GM18511 (cell line): ENCODE results near the gene HERC2.

ENCODE experiments used
- ATAC-seq: cut with Tn5 transposase; IDR thresholded peaks from one replicate; pipeline ENCODE4 v1.9.1; 2021; ENCODE audit warnings: mild to moderate bottlenecking, moderate library complexity; ENCODE audit not compliant: unreplicated experiment

HERC2 gene

DNA sequence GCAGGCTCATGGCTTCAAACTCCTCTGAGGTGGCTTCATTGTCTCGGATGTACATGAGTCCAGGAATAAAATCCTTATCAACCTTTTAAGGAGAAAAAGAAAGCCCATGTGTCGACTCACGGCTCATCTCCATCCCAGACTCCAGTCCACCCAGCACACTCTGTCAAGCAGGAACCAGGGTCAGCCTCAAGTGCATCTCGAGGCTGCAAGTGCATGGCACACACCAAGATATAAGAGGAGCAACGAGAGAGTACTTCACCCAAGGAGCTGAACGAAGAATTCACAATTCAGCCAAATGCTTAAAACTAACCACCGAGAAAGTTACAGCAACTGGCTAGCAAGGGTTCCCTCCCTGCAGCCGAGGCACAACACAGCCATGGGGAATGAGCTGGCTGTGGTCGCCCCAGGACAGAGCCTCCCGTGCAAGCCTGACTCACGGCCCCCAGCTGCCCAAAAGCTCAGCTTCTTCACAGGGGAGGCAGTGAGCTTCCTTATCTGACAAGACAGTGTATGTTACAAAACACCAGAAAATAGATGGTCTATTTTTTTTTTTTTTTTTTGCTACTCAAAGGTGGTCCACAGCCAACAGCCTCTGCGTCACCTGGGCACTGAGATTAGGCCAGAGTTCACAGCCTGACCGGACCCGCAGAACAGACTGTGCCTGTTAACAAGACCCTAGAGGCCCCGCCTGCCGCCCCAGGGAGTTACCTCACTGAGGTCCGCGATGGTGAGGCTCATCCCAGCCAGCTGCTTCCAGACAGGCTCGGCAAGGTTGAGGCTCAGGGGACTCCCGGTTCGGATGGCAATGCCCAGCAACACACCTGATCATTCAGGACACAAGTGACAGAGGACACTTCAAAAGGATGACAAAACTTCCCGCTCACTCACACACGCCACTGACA lies 207.0 kb downstream of the HERC2 start:
- ATAC-seq: no peak

DNA sequence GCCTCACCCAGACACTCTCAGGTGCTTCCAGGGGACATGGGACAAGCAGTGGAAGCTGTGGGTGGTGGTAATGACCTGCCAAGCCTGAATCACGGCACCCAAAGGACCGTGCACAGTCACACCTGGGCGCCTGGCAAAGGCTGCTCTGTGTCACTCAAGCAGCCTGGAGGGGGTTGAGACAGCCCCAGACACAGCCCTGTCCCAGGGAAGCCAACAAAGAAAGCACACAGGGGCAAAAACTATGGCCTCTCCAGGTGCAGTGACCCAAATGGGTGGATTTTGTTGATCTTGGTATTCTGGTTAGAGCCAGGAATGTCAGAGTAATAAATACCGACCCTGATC lies 207.9 kb downstream of the HERC2 start:
- no peak for ATAC-seq

DNA sequence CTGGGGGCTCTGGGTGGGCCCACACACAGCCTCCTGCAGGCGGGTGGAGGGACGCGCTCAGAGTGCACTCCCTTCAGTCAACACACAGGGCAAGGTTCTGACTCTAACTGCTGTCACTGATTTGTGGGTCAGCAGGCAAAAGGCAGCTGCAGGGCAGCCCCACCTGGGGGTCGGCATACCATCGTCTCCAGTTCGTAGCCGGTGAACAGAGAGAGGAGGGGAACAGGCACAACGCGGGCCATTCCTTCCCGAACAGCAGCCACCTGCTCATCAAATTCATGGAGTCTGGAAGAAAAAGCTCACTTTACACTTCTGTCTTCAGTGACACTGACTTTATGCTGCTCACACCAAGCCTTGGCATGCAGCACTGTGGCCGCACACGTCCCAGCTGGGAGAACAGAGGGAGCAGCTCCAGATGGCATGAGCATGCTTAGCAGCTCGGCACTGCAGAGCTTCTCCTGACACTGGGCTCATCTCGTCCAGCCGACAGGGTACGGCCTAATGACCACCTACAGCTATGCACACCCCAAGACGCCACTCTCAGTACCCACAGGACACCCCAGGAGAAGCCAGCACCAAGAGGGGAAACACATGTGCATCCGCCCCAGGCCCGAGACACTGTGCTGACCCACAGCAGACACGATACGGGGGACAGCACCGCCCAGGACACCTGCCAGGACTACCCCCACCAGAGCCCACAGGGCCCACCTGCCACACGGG lies 208.4 kb downstream of the HERC2 start:
- ATAC-seq: no peak

DNA sequence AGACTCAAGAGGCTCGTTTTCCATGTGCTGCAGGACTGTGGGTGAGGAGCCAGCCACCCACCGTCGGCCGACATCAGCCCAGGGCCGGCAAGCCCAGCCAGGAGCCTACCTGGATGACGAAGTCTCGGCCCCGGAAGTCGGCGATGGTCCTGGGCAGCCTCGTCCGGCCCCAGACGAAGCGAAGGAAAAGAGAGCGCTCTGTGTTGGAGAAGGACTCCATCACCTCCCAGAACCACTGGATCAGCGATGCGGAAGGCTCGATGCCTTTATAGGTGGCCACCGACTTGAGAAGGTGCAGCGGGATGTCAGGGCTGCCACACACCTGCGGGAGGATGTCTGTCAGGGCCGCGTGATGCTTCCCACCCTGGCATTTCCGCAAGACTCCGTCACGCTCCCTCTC lies 209.0 kb downstream of the HERC2 start:
- ATAC-seq: no peak

DNA sequence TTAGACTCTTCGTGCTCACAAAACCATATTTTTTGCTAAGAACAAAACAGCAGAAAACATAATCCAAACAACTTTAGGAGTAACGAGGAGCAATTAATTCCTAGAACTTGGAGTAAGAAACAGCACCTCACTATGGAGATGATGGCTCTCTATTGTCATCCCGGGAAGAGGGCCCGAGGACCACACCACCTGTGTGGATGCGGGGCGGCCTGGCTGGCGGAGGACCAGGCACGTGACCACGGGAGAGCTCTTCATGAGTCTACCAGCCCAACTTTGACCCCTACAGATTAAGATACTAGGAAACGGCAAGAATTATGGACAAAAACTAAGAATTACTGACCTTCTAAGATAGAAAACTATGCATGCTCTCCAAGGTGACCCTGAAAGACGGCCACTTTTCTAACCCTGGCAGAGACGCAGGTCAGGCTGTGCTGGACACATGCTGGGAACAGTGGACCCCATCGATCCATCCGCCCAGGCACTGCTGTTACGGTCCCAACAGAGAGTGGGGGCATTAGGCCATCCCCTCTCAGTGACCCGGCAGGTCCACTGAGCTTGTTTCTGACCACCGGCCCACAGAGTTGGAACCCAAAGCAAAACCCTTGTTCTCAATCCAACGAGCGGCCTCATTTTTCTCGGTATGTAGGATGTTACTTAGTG lies 209.7 kb downstream of the HERC2 start:
- ATAC-seq: no peak

DNA sequence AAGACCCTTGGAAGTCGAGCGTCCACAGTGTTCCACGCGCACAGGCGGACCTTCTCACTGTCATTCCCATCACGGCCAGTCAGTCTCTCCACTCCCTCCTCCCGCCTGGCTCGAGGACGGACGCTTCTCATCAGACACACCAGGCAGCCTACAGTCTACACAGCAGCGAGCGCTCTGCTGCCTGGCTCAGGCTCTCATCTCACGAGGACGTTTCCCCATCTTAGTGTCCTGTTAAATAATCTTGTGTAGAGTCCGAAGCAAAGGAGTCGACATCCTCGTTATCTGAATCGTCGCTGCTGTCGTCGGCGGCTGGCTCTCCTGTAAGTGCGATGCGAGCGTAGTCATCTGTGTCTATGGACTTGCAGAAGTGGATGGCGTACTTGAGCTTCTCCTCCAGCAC lies 210.4 kb downstream of the HERC2 start:
- ATAC-seq: no peak

DNA sequence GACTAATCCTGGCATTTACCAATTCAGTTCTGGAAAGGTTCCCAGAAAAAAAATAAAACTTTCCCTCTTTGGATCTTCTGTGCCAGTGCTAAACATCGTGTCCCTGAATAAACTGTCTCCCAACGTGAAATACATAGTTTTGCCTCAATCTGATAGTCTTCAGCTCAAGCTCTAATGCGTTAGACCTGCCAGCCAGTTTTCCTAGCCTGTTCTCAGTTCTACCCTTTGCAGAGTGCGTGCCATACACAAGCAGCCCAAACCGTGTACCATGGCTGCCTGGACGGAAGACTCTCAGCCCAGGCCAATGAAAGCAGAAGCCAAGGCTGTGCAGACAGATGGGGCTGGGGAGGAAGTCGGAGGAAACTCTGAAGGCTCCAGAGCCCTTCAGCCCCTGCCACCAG lies 211.5 kb downstream of the HERC2 start:
- ATAC-seq: no peak

DNA sequence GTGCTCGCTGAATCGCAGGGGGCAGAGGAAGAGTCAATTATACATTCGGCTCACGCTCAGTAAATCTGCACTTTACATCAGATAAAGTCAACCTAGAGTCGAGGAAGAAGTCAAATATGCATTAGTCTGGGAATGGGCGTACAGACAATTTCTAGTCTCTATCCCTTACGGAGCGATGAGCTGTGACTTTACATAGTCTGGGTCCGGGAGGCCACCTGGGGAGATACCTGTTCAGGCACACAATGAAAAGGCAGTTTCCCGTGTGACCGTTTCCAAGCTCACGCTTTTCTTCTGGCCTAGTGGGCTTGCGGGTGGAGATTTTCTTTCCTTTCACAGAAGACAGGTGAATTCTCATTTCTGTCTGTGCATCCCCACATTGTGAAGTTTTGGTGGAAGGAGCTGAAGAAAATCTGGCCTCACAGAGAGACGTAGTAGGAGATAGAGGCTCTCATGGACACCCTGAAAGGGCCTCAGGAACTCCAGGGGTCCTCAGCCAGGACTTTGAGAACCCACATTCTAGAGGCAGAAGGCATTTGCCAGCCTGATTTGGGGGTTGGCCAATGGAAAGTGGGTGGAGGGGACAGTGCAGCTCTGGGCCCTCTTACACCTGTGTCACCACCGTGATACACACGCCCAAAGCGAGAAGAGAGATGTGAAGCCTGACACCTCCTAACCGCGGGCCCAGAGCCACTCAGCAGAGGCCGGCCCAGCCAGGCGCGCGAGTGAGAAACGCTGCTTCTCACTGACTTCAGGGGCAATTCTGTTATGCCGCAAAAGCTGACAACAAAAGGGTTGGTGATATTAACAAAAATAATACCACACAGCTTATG lies 212.1 kb downstream of the HERC2 start:
- ATAC-seq: no peak

DNA sequence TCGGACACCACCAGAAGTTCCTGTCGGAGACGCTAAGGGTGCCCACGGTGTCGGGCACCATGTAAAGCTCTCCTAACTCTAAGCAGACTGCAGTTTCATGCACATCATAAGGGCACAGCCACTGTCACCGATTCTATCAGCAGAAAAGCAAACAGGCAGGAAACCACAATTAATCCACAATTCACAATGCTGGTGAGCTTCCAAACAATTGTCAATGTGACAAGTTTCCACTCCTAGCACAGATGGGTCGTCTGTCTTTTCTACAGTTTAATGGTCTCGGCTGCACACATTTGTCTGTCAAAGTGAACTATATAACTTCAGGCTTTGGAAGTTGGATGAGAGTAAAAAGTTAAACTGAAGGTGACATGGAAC lies 214.1 kb downstream of the HERC2 start:
- peak; percentile 27 for ATAC-seq

DNA sequence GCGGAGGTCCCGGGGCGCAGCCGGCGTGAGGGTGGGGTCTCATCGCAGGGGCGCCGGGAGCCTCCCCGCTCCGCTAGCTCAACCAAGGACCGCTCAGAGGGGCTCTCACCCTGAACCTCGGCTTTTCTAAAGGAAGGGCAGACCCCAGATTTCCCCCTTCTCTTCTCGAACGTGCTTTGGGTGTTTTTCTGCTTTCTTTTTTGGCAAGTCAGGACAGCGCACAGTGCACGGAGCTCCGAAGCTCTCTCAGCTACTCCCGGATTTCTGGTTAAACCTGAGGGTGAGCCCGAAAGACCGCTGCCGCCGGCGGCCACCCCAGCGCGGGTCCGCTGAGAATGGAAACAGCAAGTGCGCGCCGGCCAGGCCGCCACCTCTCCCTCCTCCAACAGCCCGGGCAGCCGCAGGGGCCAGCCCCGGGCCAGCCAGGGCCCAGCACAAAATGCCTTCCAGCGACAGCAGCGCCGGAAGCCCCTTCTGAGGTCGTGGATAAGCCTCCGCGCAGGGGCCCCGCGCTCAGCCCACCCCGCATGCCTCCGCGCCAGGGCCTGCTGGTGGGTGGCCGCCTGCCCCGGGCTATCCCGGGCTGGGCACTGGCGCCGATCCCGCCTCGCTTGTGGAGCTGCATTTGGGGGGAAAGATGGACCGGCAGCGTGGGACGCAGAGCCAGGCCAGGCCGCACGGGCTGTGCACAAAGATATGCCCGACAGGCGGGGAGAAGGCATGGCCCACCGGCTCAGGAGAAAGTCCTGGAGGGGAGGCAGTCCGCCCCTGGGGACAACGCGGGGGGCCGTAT lies 214.7 kb downstream of the HERC2 start:
- peak; percentile 36 for ATAC-seq

DNA sequence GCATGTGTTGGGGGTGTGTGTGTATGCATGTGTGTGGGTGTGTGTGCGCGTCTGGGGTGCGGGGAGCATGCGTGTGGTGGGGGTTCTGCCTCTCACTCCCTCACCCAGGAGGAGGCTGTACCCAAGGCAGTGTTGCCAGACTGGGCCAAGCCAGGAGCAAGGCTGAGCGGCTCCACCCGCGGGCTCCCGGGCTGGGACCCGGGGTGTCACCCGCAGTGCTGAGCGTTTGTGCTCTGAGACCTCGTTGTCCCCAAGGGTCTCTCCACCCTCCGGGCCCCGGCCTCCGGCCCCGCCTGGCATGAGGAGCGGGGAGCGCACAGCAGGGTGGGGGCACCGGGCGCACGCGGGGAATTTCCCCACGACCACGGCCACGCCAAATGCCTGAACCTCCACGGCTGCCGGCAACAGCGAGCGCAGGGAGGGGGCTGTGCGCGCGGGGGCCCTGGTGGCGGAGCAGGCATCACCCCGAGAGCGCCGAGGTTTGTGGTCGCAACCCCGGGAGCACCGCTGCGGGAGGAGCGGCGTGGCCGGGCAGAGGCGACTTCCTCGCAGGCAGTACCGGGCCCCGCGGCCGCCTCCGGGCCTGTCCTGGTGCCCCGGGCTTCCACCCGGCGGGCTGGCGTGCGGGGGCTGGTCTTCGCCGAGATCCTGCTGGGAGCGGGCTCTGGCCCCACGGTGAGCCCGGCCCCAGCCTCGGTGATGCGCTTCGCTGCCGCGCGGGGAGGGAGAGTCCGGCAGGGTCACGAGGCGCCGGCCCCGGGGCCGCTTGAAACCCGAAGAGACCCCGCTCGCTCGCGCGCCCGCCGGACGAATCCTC lies 215.5 kb downstream of the HERC2 start:
- peak; percentile 38 for ATAC-seq

DNA sequence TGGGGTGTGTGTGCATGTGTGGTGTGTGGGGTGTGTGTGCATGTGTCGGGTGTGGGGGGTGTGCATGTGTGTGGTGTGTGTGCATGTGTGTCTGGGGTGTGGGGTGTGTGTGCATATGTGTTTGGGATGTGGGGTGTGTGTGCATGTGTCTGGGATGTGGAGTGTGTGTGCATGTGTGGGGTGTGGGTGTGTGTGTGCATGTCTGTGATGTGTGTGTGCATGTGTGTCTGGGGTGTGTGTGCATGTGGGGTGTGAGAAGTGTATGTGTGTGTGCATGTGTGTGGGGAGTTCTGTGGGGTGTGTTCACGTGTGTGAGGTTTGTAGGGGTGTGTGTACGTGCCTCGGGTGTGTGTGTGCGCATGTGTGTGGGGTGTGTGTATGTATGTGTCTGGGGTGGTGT lies 216.2 kb downstream of the HERC2 start:
- ATAC-seq: no peak

DNA sequence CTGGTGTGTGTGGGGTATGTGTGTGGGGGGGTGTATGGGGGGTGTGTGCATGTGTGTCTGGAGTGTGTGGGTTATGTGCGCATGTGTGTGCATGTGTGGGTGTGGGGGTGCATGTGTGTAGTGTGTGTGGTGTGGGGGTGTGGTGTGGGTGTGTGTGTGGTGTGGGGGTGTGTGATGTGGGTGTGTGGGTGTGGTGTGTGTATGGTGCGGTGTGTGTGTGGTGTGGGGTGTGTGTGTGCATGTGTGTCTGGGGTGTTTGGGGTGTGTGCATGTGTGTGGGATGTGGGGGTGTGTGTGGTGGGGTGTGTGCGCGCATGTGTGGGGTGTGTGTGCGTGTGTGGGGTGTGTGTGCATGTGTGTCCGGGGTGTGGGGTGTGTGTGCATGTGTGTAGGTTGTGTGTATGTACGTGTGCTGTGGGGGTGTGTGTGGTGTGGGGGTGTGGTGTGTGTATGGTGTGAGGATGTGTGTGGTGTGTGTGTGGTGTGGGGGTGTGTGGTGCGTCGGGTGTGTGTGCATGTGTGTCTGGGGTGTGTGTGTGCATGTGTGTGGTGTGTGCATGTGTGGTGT lies 216.7 kb downstream of the HERC2 start:
- ATAC-seq: no peak

DNA sequence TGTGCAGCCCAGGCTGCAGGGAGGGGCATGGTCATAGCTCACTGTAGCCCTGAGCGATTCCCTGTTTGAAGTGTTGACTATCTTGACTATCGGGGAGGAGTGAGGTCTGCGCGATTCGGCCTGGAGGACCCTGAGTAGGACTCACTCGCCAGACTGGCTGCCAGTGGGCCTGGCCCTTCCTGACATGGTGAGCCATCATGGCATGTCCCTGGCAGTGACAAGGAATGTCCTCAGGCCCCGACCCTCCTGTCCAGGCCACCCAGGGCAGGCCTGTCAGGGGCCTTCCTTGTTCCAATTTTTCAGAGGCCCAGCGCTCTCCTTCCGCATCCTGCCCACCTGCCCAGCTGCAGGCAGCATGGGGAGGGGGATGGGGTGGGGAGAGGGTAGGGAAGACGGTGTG lies 217.7 kb downstream of the HERC2 start:
- ATAC-seq: no peak

DNA sequence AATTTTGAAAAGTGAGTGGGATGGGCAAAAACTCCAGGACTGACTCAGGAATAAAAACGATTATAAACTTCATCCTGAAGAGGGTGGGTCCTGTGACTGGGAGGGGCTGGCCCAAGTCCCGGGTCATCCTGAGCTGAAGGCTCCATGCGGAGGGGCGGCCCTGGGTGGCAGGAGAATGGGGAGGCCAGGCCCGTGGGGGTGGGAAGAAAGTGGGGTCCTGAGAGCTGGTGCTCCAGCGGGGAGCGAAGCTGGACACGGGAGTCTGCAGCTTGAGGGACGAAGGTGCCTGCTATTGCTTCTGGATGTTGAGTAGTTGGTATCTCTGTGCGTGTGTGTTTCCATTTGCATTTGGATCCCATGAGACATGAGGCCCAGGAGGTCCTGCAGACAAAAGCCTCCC lies 218.1 kb downstream of the HERC2 start:
- no peak for ATAC-seq

DNA sequence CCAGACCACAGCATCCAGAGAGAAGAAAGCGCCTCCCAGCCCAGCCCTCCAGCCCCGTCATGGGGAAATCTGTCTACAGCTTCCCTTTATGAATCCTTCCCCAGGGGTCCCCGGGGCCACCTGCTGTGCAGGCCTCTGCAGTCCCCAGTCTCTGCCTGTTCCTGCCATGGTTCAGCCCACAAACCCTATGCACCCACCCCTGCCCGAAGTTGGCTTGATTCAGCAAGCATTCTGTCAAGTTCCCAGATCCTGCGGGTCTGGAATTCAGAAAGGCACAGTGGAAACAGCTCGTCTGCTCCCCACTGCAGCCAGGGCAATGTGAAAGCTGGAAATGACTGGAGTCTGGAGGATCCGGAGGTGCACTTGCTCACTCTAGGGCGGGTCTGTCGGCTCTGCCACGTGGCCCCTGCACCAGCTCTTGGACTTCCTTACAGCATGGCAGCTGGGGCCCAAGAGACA lies 220.0 kb downstream of the HERC2 start:
- no peak for ATAC-seq

DNA sequence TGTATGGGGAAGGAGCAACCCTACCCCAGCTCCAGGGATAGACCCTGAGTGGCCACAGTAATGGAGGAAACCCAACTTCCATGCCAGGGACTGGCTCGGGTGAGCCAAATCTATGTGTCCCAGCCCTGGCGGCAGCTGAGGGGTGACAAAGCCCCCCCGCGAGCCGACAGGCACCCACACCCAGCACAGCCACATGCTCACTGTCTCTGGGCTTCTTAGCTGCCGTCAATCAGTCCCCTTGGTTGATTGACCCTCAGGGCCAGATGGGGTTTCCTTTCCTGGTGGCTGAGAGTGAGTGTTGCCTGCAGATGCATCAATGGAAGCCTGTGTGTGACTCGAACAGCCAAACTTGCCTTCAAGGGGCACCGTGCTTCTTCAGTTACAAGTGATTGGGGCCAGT lies 220.8 kb downstream of the HERC2 start:
- no peak for ATAC-seq

DNA sequence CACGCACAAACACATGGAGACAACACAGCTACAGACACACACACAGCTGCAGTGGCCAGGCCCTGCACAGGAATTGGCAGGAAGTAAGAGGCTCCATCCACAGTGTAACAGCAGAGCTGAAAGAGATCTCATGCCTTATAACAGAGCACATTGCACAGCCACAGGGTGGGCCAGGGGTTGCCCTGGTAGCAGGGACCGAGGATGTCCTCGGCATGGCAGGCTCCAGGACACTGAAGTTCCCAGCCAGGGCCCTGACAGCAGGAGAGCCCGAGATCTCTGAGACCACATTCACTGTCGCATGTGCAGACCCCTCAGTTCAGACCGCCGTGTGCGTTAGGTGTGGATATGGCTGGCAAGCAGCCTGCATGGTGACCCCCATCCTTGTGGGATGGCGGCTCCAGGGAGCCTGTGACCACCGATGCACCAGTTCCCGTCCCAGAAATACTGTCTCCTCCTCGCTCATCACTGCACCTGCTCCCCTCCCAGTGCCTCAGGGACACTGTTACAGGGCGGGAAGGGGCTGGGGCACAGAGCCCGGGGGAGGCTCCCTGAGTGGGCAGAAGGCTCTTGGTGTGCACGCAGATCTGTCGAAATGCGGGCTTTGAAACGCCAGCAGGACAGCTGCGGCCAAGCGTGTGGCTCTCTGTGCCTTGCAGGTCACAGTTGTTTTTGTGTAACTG lies 221.3 kb downstream of the HERC2 start:
- no peak for ATAC-seq
